ENCODE measurements around the gene METTL24.

DNA sequence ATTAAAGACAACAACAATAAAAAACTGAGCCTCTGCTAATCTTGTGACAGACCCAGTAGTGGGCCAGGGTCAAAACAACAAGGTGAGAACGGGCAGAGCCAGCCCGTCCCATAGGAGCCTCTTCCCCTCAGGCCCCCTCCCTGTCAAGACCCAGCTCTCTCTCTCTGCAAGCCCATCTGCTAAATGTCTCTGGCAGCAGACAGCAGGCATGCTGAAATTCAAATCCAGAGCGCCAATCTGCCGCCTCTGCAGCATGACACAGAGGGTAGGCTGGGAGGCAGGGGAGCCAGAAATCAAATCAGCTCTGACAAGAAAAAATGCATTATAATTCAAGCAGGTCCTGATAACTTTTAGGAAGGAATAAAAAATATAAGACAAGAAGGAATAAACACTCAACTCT, 26.3 kb downstream of the METTL24 start:
- TF ChIP-seq, protein P1, sequence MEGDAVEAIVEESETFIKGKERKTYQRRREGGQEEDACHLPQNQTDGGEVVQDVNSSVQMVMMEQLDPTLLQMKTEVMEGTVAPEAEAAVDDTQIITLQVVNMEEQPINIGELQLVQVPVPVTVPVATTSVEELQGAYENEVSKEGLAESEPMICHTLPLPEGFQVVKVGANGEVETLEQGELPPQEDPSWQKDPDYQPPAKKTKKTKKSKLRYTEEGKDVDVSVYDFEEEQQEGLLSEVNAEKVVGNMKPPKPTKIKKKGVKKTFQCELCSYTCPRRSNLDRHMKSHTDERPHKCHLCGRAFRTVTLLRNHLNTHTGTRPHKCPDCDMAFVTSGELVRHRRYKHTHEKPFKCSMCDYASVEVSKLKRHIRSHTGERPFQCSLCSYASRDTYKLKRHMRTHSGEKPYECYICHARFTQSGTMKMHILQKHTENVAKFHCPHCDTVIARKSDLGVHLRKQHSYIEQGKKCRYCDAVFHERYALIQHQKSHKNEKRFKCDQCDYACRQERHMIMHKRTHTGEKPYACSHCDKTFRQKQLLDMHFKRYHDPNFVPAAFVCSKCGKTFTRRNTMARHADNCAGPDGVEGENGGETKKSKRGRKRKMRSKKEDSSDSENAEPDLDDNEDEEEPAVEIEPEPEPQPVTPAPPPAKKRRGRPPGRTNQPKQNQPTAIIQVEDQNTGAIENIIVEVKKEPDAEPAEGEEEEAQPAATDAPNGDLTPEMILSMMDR (conservative IDR thresholded peaks at IDR 0.05 in 1 of 2, IDR thresholded peaks at IDR 0.05 in 1 of 2; ENCODE audit: low read depth in 1 of 2, low read length in 2 of 2), result no peak
- no peak for TF ChIP-seq EZH2 (IDR thresholded peaks at IDR 0.05; ENCODE audit: low read length, missing control alignments)

Measured in fibroblast of lung (primary cell).